GM12872 (cell line): ENCODE data around the gene ZNF831.

ENCODE experiments used
- TF ChIP-seq, protein P1 (sequence below): IDR thresholded peaks from 3 replicates; pipeline ENCODE4 v1.5.1; 2011; ENCODE audit warnings: low read depth, mild to moderate bottlenecking, low read length, moderate library complexity; ENCODE audit not compliant: insufficient read depth

Gene ZNF831

DNA sequence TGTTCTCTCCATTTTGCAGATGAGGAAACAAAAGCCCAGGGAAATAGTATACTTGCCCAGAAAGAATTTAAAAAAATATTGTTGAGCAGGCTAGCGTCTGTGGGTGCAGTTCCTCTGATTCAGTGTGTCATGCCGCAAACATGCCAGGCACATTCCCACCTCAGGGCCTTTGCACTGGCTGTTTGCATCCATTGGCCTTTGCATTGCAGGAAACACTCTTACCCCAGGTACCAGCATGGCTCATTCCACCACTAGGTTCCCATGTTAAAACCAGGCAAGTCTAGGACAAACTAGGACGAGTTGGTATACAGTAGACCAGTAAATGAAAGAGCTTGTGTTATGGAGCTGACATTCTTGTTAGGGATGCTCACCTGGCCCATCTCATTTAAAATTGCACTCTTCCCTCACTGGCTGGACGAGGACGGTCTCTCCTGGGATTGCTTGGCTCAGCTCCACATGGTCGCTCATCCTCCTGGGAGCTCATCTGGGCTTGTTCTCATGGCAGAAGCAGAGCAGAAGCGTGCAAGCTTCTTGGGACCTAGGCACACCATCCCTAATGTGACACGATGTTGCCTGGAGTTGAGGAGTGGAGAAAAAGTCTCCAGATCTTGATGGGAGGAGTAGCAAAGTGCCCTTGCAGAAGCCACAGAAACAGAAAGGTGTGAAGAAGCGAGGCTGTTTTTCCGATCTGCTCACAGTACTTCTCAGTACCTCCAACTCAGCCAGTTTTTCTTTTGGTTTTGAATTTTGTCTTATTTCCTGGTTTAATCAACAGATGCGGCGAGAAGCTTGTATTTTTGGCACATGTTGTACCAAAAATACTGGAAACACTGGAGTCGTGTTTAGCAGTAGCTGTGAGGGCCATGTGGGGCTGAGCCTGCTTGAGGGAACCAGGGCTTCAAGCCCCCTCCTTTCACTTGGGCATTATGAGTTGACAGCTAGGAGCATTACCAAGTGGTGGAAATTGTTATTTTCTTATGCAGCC is 13.9 kb downstream of the ZNF831 start:
- TF ChIP-seq, protein P1, sequence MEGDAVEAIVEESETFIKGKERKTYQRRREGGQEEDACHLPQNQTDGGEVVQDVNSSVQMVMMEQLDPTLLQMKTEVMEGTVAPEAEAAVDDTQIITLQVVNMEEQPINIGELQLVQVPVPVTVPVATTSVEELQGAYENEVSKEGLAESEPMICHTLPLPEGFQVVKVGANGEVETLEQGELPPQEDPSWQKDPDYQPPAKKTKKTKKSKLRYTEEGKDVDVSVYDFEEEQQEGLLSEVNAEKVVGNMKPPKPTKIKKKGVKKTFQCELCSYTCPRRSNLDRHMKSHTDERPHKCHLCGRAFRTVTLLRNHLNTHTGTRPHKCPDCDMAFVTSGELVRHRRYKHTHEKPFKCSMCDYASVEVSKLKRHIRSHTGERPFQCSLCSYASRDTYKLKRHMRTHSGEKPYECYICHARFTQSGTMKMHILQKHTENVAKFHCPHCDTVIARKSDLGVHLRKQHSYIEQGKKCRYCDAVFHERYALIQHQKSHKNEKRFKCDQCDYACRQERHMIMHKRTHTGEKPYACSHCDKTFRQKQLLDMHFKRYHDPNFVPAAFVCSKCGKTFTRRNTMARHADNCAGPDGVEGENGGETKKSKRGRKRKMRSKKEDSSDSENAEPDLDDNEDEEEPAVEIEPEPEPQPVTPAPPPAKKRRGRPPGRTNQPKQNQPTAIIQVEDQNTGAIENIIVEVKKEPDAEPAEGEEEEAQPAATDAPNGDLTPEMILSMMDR = no peak

DNA sequence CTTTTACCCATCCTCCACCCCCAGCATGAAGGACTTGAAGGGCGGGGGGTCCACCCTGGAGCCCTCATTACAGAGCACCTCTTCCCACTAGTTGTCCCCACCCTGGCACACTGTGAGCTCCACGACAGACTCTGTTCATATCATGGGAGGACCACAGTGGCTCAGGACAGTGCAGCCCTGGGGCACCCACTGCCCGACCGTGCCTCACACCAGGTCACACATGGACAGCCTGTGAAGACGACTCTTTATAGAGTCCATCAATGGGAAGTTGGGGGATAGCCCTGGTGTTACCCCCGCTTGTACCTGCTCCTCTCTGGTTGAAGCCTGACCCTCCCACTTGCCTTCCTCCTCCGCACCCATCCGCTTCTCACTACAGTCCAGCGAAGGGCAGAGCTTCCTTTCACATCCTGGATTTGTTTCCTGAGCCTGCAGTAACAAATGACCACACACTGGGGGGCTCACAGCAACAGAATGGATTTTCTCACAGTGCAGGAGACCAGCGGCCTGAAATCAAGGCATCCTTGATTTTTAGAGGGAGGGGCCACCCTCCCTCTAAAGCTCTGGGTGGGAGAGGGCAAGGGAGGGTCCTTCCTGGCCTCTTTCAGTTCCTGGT is 15.5 kb downstream of the ZNF831 start:
- TF ChIP-seq, protein P1 = no peak

DNA sequence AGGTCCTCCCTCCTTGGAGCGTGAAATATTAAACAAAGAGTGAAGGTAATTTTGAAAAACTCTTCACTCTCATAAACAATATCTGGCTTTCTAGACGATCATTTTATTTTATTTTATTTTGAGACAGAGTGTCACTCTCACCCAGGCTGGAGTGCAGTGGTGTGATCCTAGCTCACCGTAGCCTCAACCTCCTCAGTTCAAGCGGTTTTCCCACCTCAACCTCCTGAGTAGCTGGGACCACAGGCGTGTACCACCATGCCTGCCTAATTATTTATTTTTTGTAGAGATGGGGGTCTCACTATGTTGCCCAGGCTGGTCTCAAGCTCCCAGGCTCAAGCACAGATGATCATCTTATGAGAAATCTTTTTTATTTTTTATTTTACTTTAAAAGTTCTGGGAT is 16.4 kb downstream of the ZNF831 start:
- TF ChIP-seq, protein P1 = no peak

DNA sequence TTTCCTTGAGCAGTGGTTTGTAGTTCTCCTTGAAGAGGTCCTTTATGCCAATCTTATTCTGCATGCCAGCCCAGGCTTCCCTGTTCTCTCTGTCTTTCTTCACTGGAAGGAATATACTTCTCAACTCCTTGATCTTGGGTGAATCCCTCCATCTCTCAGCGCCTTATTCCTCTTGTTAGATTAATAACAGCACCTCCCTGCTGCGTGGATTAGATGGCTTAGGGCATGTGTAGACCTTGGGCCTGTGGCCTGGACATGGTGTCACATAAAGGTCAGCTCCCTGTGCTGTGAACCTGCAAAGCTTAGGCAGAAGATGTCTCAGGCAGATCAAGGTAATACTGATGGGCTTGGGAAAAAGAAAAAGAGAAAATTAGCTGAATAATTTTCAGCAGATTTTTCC is 18.3 kb downstream of the ZNF831 start:
- TF ChIP-seq, protein P1 = no peak

DNA sequence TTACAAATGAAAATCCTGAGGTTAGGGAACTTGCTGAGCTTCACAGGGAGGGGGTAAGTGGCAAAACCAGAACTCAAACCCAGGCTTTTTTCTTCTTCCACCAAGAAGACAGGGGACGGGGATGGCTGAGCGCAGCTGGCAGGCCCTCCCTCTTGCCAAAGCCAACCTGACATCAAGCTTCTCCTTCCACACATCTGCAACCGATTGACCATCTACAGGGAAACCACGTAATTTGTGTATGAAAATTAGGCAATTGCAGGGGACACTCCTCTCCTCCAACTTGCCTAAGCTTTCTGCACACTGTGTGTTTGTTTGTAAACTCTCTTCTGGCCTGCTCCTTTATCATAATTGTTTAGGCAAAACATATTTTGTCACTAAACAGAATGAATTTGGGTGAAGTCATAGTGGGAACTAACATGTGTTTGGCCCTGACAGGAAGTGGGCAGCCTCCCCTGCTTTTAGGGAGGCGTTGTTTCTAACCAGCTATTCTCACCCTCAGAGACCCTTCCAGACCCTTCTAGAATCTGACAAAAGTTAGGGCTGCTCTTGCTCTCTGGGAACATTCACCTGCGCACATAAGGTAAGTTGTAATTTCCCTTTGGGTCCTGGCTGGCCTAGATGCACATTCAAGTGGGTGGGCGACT is 18.9 kb downstream of the ZNF831 start:
- TF ChIP-seq, protein P1 = no peak

DNA sequence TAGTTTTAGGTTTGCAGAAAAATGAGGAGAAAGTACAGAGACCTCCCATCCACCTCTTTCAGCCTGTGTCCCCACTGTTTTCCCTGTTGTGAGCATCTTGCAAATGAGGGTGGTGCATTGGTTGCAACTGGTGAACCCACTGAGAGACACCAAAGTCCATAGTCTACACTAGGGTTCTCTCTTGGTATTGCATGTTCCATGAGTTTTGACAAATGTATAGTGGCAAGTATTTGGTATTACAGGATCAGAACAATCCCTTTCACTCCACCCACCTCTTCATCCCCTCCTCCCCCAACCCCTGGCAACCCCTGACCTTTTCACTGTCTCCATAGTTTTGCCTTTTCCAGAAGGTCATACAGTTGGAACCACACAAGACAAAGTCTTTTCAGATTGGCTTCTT is 20.1 kb downstream of the ZNF831 start:
- TF ChIP-seq, protein P1 = no peak

DNA sequence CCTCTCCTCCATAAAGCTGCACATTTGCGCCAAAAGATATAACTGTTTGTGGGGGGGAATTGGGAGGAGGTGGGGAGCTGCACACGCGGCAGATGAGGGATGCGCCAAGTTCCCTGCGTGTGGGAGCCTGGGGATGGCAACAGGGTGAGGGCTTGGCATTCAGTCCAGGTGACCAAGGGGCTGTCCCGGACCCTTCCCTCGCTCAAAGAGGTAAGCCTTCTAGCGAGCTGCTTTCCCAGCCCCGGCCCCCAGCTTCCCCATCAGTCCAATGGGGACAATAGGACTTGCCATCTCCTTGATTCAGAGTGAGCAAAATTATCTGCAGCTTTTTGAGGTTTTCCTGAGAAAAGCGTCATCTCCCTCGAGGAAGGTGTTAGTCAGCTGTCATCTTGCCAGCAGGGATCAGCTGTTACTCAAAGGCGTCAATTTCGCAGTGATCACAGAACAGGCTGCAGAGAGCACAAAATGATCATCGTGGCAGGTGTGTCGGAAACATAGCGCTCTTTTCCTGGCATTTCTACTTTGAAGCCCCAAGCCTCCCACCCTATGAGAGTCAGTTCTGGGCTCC is 21.3 kb downstream of the ZNF831 start:
- TF ChIP-seq, protein P1 = no peak
